Lower lobe of right lung (tissue), 2 donors: ENCODE data around the gene RPS6KC1. TPM values are rescaled to one million over a fixed set of nuclear protein-coding genes. Genes with fewer than 3 reads are reported as not detected.
"Not testable (repeated sequence)": the region's sequence is repeated elsewhere in the genome, so short reads cannot be mapped to it uniquely, and the experiment has no call there.

Experiments
- ATAC-seq, 2 donors: fragments of 200-7000 bp; cut with Tn5 transposase; one replicate each; pipeline ENCODE4 v1.9.1; 2020 to 2022; ENCODE audit warnings: mild to moderate bottlenecking in 2 of 2, moderate library complexity in 2 of 2
- DNase-seq: peaks from one replicate; pipeline ENCODE4 v3.0.0-alpha.2; 2020
- H3K27ac ChIP-seq: fragments of 200-600 bp; one replicate; pipeline ENCODE4 v1.8.0; 2022
- H3K27me3 ChIP-seq: fragments of 200-600 bp; one replicate; pipeline ENCODE4 v1.8.0; 2022; ENCODE audit warnings: low read depth
- H3K36me3 ChIP-seq: fragments of 200-600 bp; one replicate; pipeline ENCODE4 v1.8.0; 2022; ENCODE audit warnings: mild to moderate bottlenecking
- H3K4me1 ChIP-seq: fragments of 200-600 bp; one replicate; pipeline ENCODE4 v1.8.0; 2022
- H3K4me3 ChIP-seq: fragments of 200-600 bp; one replicate; pipeline ENCODE4 v1.8.0; 2022; ENCODE audit warnings: mild to moderate bottlenecking
- H3K9me3 ChIP-seq: fragments of 200-600 bp; one replicate; pipeline ENCODE4 v1.8.0; 2022
- intact Hi-C: fragments of 100-400 bp; cut with DNase I; formaldehyde crosslinking; loops from one replicate; pipeline ENCODE4 v1.11.0; 2022
- total RNA-seq: library from RNA; stranded (reverse); fragmentation: NEBNext Ultra II Directional; extraction: Animal tissue kit (Norgen Biotek cat#: 25700); gene quantifications from one replicate; pipeline ENCODE4 v1.2.1, GENCODE V29; 2021
- TF ChIP-seq, protein P1 (sequence below): fragments of 200-600 bp; IDR thresholded peaks from one replicate; pipeline ENCODE4 v1.8.0; 2022; ENCODE audit warnings: antibody characterized with exemption, mild to moderate bottlenecking
- donor health status: DM: no; HTN: yes; CAD: no; lungs with severe emphysema.

The RPS6KC1 gene
- total RNA-seq, 1 donor from 2014 or later: 18.7 TPM

GRCh38 chr1:213159376-213159775 is 108.3 kb downstream of the RPS6KC1 start:
- no peaks in the 10 kb centered on the region for H3K4me1 ChIP-seq
- TF ChIP-seq, protein P1, sequence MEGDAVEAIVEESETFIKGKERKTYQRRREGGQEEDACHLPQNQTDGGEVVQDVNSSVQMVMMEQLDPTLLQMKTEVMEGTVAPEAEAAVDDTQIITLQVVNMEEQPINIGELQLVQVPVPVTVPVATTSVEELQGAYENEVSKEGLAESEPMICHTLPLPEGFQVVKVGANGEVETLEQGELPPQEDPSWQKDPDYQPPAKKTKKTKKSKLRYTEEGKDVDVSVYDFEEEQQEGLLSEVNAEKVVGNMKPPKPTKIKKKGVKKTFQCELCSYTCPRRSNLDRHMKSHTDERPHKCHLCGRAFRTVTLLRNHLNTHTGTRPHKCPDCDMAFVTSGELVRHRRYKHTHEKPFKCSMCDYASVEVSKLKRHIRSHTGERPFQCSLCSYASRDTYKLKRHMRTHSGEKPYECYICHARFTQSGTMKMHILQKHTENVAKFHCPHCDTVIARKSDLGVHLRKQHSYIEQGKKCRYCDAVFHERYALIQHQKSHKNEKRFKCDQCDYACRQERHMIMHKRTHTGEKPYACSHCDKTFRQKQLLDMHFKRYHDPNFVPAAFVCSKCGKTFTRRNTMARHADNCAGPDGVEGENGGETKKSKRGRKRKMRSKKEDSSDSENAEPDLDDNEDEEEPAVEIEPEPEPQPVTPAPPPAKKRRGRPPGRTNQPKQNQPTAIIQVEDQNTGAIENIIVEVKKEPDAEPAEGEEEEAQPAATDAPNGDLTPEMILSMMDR: no peak
- H3K27me3 ChIP-seq: no peaks in the 10 kb centered on the region
- H3K9me3 ChIP-seq: no peaks in the 10 kb centered on the region
- DNase-seq (no peak), ATAC-seq (no peak)
- H3K27ac ChIP-seq: no peak overlapping the region
- intact Hi-C loops: no loop called here
- H3K4me3 ChIP-seq: no peak overlapping the region
- peaks cover 4% of the 10 kb centered on the region for H3K36me3 ChIP-seq

DNA sequence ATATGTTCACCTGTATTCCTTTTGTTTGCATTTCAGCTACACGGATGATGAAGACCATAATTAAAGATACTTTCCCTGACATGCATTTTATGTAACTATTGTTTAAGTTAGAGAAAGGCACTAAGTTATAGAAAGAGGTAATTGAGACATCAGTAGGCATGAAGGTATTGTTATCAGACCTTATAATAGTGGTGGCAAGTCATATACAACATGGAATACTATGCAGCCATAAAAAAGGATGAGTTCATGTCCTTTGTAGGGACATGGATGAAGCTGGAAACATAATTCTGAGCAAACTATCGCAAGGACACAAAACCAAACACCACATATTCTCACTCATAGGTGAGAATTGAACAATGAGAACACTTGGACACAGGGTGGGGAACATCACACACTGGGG is 109.4 kb downstream of the RPS6KC1 start:
- H3K4me3 ChIP-seq, H3K9me3 ChIP-seq, DNase-seq, H3K36me3 ChIP-seq, intact Hi-C loops, H3K4me1 ChIP-seq, H3K27me3 ChIP-seq, H3K27ac ChIP-seq, ATAC-seq: not testable (repeated sequence)

DNA sequence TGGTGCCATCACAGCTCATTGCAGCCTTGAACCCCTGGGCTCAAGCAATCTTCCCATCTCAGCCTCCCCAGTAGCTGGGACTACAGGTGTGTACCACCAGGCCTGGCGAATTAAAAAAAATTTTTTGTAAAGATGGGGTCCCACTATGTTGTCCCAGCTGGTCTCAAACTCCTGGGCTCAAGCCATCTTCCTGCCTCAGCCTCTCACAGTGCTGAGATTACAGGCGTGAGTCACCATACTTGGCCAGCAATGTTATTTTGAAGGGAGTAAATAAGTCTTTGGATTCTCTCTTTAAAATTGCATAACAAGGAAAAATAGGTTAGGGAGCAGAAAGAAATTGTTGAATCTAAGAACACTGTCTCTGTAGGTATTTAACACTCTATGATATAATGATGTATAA is 111.3 kb downstream of the RPS6KC1 start:
- Histone ChIP-seq H3K36me3 (no peaks in the 10 kb centered on the region), H3K4me3 (no peak overlapping the region), H3K4me1 (no peaks in the 10 kb centered on the region), H3K27me3 (no peaks in the 10 kb centered on the region), H3K9me3 (no peaks in the 10 kb centered on the region), H3K27ac (no peak overlapping the region)
- ATAC-seq: no peak
- intact Hi-C loops: no loop called here
- DNase-seq: no peak
- TF ChIP-seq, protein P1: no peak

DNA sequence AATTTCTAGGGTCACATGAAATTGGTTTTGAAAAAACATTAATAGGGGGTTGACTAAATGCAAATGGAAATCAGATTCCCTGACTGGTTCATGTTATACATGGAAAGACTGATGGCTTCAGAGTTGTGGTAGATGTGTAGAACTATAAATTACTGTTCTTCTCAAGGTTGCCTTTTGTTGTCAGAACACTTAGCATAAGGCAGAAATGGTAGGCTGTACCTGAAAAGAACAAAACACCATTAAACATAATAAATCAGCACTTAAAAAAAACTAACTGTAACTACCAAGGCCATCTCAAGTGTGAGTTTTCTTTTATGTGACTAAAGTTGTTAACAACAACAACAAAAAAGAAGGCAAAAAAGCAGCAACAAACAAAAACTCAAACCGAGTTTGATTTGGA is 111.8 kb downstream of the RPS6KC1 start:
- H3K4me1 ChIP-seq: no peaks in the 10 kb centered on the region
- intact Hi-C loops: no loop called here
- ATAC-seq: no peak
- no peaks in the 10 kb centered on the region for H3K27me3 ChIP-seq
- no peaks in the 10 kb centered on the region for H3K36me3 ChIP-seq
- H3K4me3 ChIP-seq: no peak overlapping the region
- no peaks in the 10 kb centered on the region for H3K9me3 ChIP-seq
- TF ChIP-seq, protein P1: no peak
- H3K27ac ChIP-seq: no peak overlapping the region
- no peak for DNase-seq

- DNase-seq (no peak), ATAC-seq (no peak)
- intact Hi-C loops: no loop called here
- no peaks in the 10 kb centered on the region for H3K27me3 ChIP-seq
- TF ChIP-seq, protein P1: no peak
- H3K27ac ChIP-seq: no peak overlapping the region
- no peaks in the 10 kb centered on the region for H3K36me3 ChIP-seq
- H3K9me3 ChIP-seq: no peaks in the 10 kb centered on the region
- no peaks in the 10 kb centered on the region for H3K4me1 ChIP-seq
- H3K4me3 ChIP-seq: no peak overlapping the region
Measured at GRCh38 chr1:213163278-213163711, 112.3 kb downstream of the RPS6KC1 start.

- no peak overlapping the region for H3K27ac ChIP-seq
- ATAC-seq (no peak), DNase-seq (no peak)
- H3K36me3 ChIP-seq: peaks cover 6% of the 10 kb centered on the region
- no peak overlapping the region for H3K4me3 ChIP-seq
- H3K27me3 ChIP-seq: no peaks in the 10 kb centered on the region
- intact Hi-C loops: no loop called here
- TF ChIP-seq, protein P1: no peak
- no peaks in the 10 kb centered on the region for H3K4me1 ChIP-seq
- H3K9me3 ChIP-seq: no peaks in the 10 kb centered on the region
Measured at GRCh38 chr1:213164561-213164960, 113.5 kb downstream of the RPS6KC1 start.
